Peyer's patch (tissue), 4 donors: Measurements from ENCODE around the gene PDE4B. TPM values are rescaled to one million over a fixed set of nuclear protein-coding genes. Genes with fewer than 3 reads are reported as not detected.
"Not testable (repeated sequence)": the region's sequence is repeated elsewhere in the genome, so short reads cannot be mapped to it uniquely, and the experiment has no call there.

Experiments used
- DNase-seq, 3 donors: peaks; one replicate each; pipeline ENCODE4 v3.0.0-alpha.2; 2017 to 2019
- H3K27ac ChIP-seq, 4 donors: fragments of 200-600 bp; sonication (generic); one replicate each; pipeline ENCODE4 v1.5.1; 2016 to 2019
- H3K27me3 ChIP-seq, 2 donors: fragments of 200-600 bp; sonication (generic); one replicate each; pipeline ENCODE4 v1.5.1; 2019
- H3K36me3 ChIP-seq, 3 donors: fragments of 200-600 bp; sonication (generic); one replicate each; pipeline ENCODE4 v1.5.1; 2016 to 2019
- H3K4me1 ChIP-seq, 4 donors: fragments of 200-600 bp; sonication (generic); one replicate each; pipeline ENCODE4 v1.5.1; 2016 to 2019
- H3K4me3 ChIP-seq, 4 donors: fragments of 200-600 bp; sonication (generic); 1 replicate in 3 of 4; 2 replicates in 1 of 4; pipeline ENCODE4 v1.5.1; 2016 to 2019; ENCODE audit warnings: mild to moderate bottlenecking in 1 of 4
- H3K9me3 ChIP-seq, 4 donors: fragments of 200-600 bp; sonication (generic); one replicate each; pipeline ENCODE4 v1.5.1; 2016 to 2019; ENCODE audit warnings: mild to moderate bottlenecking in 1 of 4
- POLR2A ChIP-seq, 2 donors: fragments of 450-650 bp; IDR thresholded peaks; one replicate each; pipeline ENCODE4 v1.5.1; 2017; ENCODE audit warnings: antibody characterized with exemption in 2 of 2, mild to moderate bottlenecking in 2 of 2, moderate library complexity in 2 of 2
- total RNA-seq, 4 donors: library from RNA; depleted of rRNA; stranded (reverse); fragments of >200 nt; gene quantifications; one replicate each; pipeline ENCODE4 v1.1.0, GENCODE V29; 2016
- TF ChIP-seq, protein P1 (sequence below), 6 experiments: fragments of 450-650 bp in 4 of 6; fragments of 200-600 bp in 2 of 6; sonication (generic) in 1 of 6; IDR thresholded peaks; one replicate each; pipeline ENCODE4 v1.5.1; 2017 to 2019; ENCODE audit warnings: antibody characterized with exemption in 6 of 6, mild to moderate bottlenecking in 3 of 6, moderate library complexity in 1 of 6

PDE4B gene
- total RNA-seq, 4 donors from 2014 or later: 2.1 to 96.6 (median 9.6) TPM

DNA sequence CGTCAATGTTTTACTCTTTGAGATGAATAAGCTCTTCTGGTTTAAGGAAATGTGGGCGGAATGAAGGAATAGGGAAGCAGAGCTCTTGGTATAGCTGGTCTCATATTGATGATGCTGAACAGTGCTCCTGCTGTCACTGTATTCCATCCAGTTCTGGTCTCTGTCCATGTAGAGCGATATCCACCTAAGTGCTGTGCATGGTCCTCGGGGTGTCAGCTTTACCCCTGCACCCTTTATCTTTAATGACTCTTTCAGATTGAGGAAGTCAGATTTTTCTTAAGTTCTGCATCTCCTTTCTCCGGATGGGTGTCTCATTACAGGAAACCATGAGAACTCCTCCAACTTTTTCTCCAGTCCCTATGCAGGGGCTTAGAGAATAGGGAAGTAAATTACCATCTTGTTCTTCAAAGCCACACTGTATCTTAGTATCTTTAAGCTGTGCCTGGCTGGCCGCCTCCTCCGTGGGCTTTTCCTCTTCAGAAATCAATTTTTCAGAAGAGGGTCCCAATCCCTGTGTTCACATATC, 52.9 kb downstream of the PDE4B start:
- H3K4me3 ChIP-seq: no peak overlapping the region
- TF ChIP-seq POLR2A (IDR thresholded peaks at IDR 0.05): no peak
- TF ChIP-seq, protein P1, sequence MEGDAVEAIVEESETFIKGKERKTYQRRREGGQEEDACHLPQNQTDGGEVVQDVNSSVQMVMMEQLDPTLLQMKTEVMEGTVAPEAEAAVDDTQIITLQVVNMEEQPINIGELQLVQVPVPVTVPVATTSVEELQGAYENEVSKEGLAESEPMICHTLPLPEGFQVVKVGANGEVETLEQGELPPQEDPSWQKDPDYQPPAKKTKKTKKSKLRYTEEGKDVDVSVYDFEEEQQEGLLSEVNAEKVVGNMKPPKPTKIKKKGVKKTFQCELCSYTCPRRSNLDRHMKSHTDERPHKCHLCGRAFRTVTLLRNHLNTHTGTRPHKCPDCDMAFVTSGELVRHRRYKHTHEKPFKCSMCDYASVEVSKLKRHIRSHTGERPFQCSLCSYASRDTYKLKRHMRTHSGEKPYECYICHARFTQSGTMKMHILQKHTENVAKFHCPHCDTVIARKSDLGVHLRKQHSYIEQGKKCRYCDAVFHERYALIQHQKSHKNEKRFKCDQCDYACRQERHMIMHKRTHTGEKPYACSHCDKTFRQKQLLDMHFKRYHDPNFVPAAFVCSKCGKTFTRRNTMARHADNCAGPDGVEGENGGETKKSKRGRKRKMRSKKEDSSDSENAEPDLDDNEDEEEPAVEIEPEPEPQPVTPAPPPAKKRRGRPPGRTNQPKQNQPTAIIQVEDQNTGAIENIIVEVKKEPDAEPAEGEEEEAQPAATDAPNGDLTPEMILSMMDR (IDR thresholded peaks at IDR 0.05): no peak
- H3K27me3 ChIP-seq: no peaks in the 10 kb centered on the region
- no peak for DNase-seq
- H3K9me3 ChIP-seq: no peaks in the 10 kb centered on the region
- H3K4me1 ChIP-seq: no peaks in the 10 kb centered on the region
- H3K27ac ChIP-seq: no peak overlapping the region
- no peaks in the 10 kb centered on the region for H3K36me3 ChIP-seq

DNA sequence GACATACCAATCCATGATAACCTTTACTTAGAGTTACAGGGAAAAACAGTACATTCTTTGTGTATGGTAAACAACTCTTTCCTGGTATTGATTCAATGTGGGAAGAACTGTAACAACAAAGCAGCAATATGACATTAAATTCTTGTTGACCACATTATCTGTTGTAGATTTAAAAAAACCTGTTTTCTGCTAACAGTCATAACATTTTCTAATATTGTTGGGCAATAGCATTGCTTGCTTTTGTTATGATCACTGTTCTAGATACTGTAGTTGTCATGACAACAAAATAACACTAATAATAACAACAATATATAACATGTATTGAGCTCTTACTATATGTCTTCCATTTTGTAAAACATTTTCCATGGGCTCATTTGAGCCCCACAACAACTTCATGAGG, 54.2 kb downstream of the PDE4B start:
- Histone ChIP-seq H3K36me3 (no peaks in the 10 kb centered on the region), H3K4me1 (no peaks in the 10 kb centered on the region), H3K27ac (no peak overlapping the region), H3K4me3 (no peak overlapping the region), H3K9me3 (no peaks in the 10 kb centered on the region), H3K27me3 (no peaks in the 10 kb centered on the region)
- no peak for DNase-seq
- TF ChIP-seq, protein P1 (IDR thresholded peaks at IDR 0.05): no peak
- no peak for TF ChIP-seq POLR2A (IDR thresholded peaks at IDR 0.05)

DNA sequence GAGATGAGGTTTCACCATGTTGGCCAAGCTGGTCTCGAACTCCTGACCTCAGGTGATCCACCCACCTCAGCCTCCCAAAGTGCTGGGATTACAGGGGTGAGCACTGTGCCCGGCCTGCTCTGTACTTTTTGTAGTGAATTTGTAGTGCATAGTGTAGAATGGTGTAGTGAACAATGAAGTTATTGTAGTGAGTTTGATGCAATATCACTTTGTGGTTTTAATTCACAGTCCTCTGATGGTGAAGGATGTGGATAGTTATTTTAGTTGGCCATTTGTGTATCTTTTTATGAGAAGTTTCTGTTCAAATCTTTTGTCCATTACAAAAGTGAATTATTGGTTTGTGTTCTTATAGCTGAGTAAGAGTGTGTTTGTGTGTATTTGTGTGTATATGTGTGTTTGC, 57.6 kb downstream of the PDE4B start:
- H3K4me1 ChIP-seq: no peaks in the 10 kb centered on the region
- no peaks in the 10 kb centered on the region for H3K36me3 ChIP-seq
- H3K27me3 ChIP-seq: no peaks in the 10 kb centered on the region
- H3K27ac ChIP-seq: no peak overlapping the region
- H3K4me3 ChIP-seq: no peak overlapping the region
- H3K9me3 ChIP-seq: no peaks in the 10 kb centered on the region
- TF ChIP-seq, protein P1 (IDR thresholded peaks at IDR 0.05): no peak
- TF ChIP-seq POLR2A (IDR thresholded peaks at IDR 0.05): no peak
- no peak for DNase-seq

DNA sequence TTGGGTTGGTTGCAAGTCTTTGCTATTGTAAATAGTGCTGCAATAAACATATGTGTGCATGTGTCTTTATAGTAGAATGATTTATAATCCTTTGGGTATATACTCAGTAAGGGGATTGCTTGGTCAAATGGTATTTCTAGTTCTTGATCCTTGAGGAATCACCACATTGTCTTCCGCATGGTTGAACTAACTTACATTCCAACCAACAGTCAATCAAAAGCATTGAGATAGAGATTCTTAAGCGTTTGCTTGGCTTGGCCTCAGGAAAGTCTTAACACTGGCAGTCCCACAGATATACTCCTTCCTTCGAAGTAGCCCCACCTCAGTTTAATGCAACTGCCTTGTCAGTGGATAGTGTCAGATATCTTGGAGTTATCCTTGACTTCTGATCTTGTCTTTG, 63.9 kb downstream of the PDE4B start:
- H3K4me1 ChIP-seq, H3K9me3 ChIP-seq, H3K4me3 ChIP-seq, DNase-seq, H3K27me3 ChIP-seq, H3K36me3 ChIP-seq, H3K27ac ChIP-seq: not testable (repeated sequence)

DNA sequence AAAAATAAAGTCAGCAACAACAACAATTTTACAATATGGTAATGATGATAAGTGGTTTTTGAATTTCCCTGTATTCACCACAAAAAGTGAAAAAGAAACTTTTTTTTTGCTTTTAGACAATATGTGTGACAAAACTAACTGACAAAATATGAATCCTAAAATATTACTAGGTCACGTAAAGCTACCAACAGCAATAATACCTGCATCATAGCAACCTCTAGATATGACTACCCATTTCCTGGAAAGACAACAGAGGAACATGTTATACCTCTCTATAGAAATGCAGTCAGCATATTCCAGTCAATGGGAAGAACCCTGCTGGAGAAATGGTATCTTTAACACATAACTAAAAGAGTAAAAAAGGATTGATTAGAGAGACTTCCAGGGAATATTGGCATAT, 73.7 kb downstream of the PDE4B start:
- TF ChIP-seq, protein P1 (IDR thresholded peaks at IDR 0.05): no peak
- TF ChIP-seq POLR2A (IDR thresholded peaks at IDR 0.05): no peak
- Histone ChIP-seq H3K27me3 (no peaks in the 10 kb centered on the region), H3K9me3 (no peaks in the 10 kb centered on the region), H3K4me3 (no peak overlapping the region), H3K27ac (no peak overlapping the region), H3K36me3 (no peaks in the 10 kb centered on the region), H3K4me1 (no peaks in the 10 kb centered on the region)
- DNase-seq: no peak

DNA sequence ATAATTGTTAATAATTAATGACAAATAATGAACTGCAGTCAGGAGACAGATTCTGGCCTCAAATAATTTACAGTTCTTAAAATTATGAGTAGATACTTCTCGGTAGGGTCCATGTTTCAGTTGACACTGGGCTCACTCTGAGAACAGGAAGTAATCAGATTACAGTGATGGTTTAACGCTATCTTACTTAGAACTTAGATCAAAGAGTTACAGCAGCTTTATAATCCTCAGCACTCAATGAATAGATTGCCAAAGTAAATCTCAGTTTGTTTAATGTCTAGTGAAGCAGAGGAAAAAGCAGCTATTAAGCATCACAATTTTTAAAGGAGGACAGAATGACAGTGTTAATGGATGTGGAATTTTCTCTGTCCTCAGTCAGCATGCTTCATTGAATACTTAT, 79.6 kb downstream of the PDE4B start:
- Histone ChIP-seq H3K9me3 (no peaks in the 10 kb centered on the region), H3K27ac (no peak overlapping the region), H3K4me1 (no peaks in the 10 kb centered on the region), H3K36me3 (no peaks in the 10 kb centered on the region), H3K27me3 (no peaks in the 10 kb centered on the region), H3K4me3 (no peak overlapping the region)
- no peak for TF ChIP-seq POLR2A (IDR thresholded peaks at IDR 0.05)
- TF ChIP-seq, protein P1 (IDR thresholded peaks at IDR 0.05): no peak
- DNase-seq: no peak

DNA sequence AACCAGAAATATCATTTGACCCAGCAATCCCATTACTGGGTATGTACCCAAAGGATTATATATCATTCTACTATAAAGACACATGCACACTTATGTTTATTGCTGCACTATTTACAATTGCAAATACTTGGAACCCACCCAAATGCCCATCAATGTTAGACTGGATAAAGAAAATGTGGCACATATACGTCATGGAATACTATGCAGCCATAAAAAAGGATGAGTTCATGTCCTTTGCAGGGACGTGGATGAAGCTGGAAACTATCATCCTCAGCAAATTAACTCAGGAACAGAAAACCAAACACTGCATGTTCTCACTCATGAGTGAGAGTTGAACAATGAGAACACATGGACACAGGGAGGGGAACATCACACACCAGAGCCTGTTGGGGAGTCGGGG, 85.6 kb downstream of the PDE4B start:
- not testable (repeated sequence) for H3K4me3 ChIP-seq, H3K27me3 ChIP-seq, H3K36me3 ChIP-seq, H3K4me1 ChIP-seq, H3K27ac ChIP-seq, H3K9me3 ChIP-seq, DNase-seq
